GM12801 (cell line): Measurements from ENCODE around the gene CRTC2.

Source experiments
- CTCF ChIP-seq: IDR thresholded peaks from one replicate; pipeline ENCODE4 v1.5.1; 2011; ENCODE audit warnings: control low read depth; ENCODE audit not compliant: insufficient read length; ENCODE audit errors: extremely low read depth

Gene CRTC2

GRCh38 chr1:153951801-153952200 is 6.6 kb downstream of the CRTC2 start:
- TF ChIP-seq CTCF = no peak

- no peak for TF ChIP-seq CTCF
These were observed 7.2 kb downstream of the CRTC2 start for GRCh38 chr1:153951183-153951582.

- TF ChIP-seq CTCF = no peak
These were observed 11.7 kb downstream of the CRTC2 start, which contains the start of gene DENND4B for GRCh38 chr1:153946622-153947241. DENND4B (minus strand) TSS chr1:153946718; CDS start chr1:153944374, 2,344 bp downstream.

GRCh38 chr1:153945795-153946621 is 12.4 kb downstream of the CRTC2 start:
- no peak for TF ChIP-seq CTCF

GRCh38 chr1:153945131-153945794 is 13.1 kb downstream of the CRTC2 start:
- TF ChIP-seq CTCF = no peak

GRCh38 chr1:153944827-153945117 is 13.6 kb downstream of the CRTC2 start:
- no peak for TF ChIP-seq CTCF

GRCh38 chr1:153944005-153944826 is 14.2 kb downstream of the CRTC2 start:
- no peak for TF ChIP-seq CTCF
